ENCODE measurements around the gene NDUFB2.

DNA sequence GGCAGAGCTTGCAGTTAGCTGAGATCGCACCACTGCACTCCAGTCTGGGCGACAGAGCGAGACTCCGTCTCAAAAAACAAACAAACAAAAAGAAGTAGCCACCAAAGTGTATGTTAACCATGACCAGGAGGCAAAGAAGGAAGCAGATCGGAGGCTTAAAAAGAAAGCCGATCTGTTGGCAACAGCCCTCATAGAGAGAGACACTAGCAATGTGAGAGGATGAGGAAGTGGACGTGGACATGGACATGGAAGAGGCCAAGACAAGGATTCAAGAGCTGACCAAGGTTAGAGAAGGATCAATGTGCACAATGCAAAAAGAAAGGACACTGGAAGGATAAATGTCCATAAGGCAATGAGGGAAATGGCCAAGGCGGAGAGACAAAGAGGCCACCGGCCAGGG lies 38.6 kb upstream of the NDUFB2 start:
- TF ChIP-seq EZH2phosphoT487 (IDR thresholded peaks at IDR 0.05; ENCODE audit: borderline replicate concordance, low read length) = no peak
- TF ChIP-seq, protein P1, sequence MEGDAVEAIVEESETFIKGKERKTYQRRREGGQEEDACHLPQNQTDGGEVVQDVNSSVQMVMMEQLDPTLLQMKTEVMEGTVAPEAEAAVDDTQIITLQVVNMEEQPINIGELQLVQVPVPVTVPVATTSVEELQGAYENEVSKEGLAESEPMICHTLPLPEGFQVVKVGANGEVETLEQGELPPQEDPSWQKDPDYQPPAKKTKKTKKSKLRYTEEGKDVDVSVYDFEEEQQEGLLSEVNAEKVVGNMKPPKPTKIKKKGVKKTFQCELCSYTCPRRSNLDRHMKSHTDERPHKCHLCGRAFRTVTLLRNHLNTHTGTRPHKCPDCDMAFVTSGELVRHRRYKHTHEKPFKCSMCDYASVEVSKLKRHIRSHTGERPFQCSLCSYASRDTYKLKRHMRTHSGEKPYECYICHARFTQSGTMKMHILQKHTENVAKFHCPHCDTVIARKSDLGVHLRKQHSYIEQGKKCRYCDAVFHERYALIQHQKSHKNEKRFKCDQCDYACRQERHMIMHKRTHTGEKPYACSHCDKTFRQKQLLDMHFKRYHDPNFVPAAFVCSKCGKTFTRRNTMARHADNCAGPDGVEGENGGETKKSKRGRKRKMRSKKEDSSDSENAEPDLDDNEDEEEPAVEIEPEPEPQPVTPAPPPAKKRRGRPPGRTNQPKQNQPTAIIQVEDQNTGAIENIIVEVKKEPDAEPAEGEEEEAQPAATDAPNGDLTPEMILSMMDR (IDR thresholded peaks at IDR 0.05; ENCODE audit: low read depth, low read length, poor library complexity, severe bottlenecking) = no peak
